GM19023 (cell line): Measurements from ENCODE around the gene MDH1.
A peak's percentile ranks its signal among the peaks of the same experiment; 100 is the strongest.
"Not testable (repeated sequence)": the region's sequence is repeated elsewhere in the genome, so short reads cannot be mapped to it uniquely, and the experiment has no call there.

Experiments used
- ATAC-seq: cut with Tn5 transposase; IDR thresholded peaks from one replicate; pipeline ENCODE4 v1.9.1; 2021; ENCODE audit warnings: mild to moderate bottlenecking, moderate library complexity; ENCODE audit not compliant: unreplicated experiment

MDH1 gene

GRCh38 chr2:63587814-63588384 lies 864 bp upstream of the MDH1 start:
- peak; percentile 0 for ATAC-seq

- peak; percentile 11 for ATAC-seq
These were observed 590 bp downstream of the MDH1 start for GRCh38 chr2:63589148-63589958.

GRCh38 chr2:63590626-63591408 lies 2.1 kb downstream of the MDH1 start:
- ATAC-seq, result no peak

GRCh38 chr2:63591566-63592175 lies 2.9 kb downstream of the MDH1 start:
- no peak for ATAC-seq

GRCh38 chr2:63594660-63595059 lies 5.9 kb downstream of the MDH1 start:
- no peak for ATAC-seq

- no peak for ATAC-seq
These were observed 7.7 kb downstream of the MDH1 start for GRCh38 chr2:63596401-63596883.

- ATAC-seq, result no peak
These were observed 10.2 kb downstream of the MDH1 start for GRCh38 chr2:63598981-63599380.

- no peak for ATAC-seq
These were observed 12.2 kb downstream of the MDH1 start for GRCh38 chr2:63600881-63601460.

GRCh38 chr2:63604666-63605065 lies 15.9 kb downstream of the MDH1 start:
- ATAC-seq, result no peak

- not testable (repeated sequence) for ATAC-seq
These were observed 20.1 kb downstream of the MDH1 start for GRCh38 chr2:63608865-63609264.

- no peak for ATAC-seq
These were observed 21.8 kb downstream of the MDH1 start for GRCh38 chr2:63610525-63610924.

- no peak for ATAC-seq
These were observed 24.7 kb downstream of the MDH1 start for GRCh38 chr2:63613391-63613901.

- no peak for ATAC-seq
These were observed 25.7 kb downstream of the MDH1 start for GRCh38 chr2:63614448-63614968.

- ATAC-seq, result no peak
These were observed 26.5 kb downstream of the MDH1 start for GRCh38 chr2:63614983-63615945.

GRCh38 chr2:63617366-63617765 lies 28.6 kb downstream of the MDH1 start:
- ATAC-seq, result no peak

GRCh38 chr2:63619328-63619727 lies 30.6 kb downstream of the MDH1 start:
- no peak for ATAC-seq

GRCh38 chr2:63622751-63623150 lies 34.0 kb downstream of the MDH1 start:
- ATAC-seq, result no peak

- not testable (repeated sequence) for ATAC-seq
These were observed 35.0 kb downstream of the MDH1 start for GRCh38 chr2:63623763-63624162.

- ATAC-seq, result no peak
These were observed 39.1 kb downstream of the MDH1 start for GRCh38 chr2:63627866-63628265.
